Measurements from ENCODE around the gene SLC39A3. TPM values are rescaled to one million over a fixed set of nuclear protein-coding genes. Genes with fewer than 3 reads are reported as not detected.

The SLC39A3 gene
- total RNA-seq, 1 experiment from 2014 or later: 39.1 TPM

DNA sequence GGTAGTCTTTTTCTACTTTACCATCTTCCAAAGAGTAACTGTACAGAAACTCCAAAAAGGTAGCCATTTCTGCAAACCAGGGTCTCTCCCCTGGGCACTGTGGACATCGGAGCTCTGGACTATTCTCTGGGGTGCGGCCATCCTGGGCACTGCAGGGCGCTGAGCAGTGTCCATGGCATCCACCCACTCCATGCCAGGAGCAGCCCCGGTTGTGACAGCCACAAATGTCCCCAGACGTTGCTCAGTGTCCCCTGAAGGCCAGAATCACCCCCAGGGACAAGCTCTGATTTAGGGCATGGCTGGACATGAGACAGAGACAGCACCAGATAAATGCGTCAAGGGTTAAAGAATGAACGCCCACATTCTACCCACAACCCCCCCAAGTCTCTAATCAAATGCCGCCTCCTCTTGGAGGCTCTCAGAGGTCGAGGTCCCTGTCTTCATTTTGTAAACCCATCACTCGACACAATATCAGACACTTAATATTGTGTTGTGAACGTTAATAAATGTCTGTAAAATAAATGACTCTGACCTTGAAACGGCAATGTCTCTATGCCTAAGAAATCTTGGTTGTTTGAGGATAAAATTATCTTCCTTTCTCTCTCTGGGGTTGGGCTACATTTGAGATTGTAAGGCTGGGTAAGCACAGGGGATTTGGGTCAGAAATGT, 46.2 kb downstream of the SLC39A3 start:
- ATAC-seq: no peak
- H3K79me2 ChIP-seq (ENCODE audit: insufficient read depth, low read length): no peaks in the 10 kb centered on the region
- H3K4me3 ChIP-seq (replicated peaks in 1 of 2; ENCODE audit: low read depth in 1 of 2, low read length in 2 of 2): no peak overlapping the region
- H3K36me3 ChIP-seq (ENCODE audit: control insufficient read depth in 1 of 2, insufficient read depth in 2 of 2, low read length in 2 of 2): no peaks in the 10 kb centered on the region
- H3K4me1 ChIP-seq (ENCODE audit: control insufficient read depth in 1 of 2, insufficient read depth in 2 of 2, low read length in 2 of 2): no peaks in the 10 kb centered on the region
- no peak overlapping the region for H3K27ac ChIP-seq (ENCODE audit: low read depth, low read length)
- H2AFZ ChIP-seq (ENCODE audit: low read depth, low read length, poor library complexity, severe bottlenecking): no peak overlapping the region
- no peaks in the 10 kb centered on the region for H4K20me1 ChIP-seq (ENCODE audit: insufficient read depth)
- no peak overlapping the region for H3K4me2 ChIP-seq (ENCODE audit: low read length)
- ChIA-PET CTCF (interaction anchor here (0.6 kb wide), 1 partner anchor 29 kb away, joined by 3 read pairs; no protein-coding TSS in a partner anchor), POLR2A (no interaction called here), RAD21 (ENCODE audit: low non-redundant PET in 1 of 2, low total read pairs in 2 of 2, uncharacterized antibody in 2 of 2, unreplicated experiment in 2 of 2) (no interaction called here)
- H3K9ac ChIP-seq (ENCODE audit: low read length): no peak overlapping the region
- no peaks in the 10 kb centered on the region for H3K9me2 ChIP-seq (ENCODE audit: insufficient read depth)
- no peak for DNase-seq (ENCODE audit: low read depth, low spot score)
- no TSS peak for BruUV-seq (replicated peaks)
- intact Hi-C loops (cut with micrococcal nuclease): no loop called here
- H3K27me3 ChIP-seq (ENCODE audit: insufficient read depth, low read length): no peaks in the 10 kb centered on the region
- no peaks in the 10 kb centered on the region for H3K9me3 ChIP-seq (ENCODE audit: control insufficient read depth in 1 of 2, insufficient read depth in 1 of 2, low read depth in 1 of 2, low read length in 2 of 2)
- no peak for TF ChIP-seq ELF1 (IDR thresholded peaks at IDR 0.05; ENCODE audit: borderline replicate concordance, low read depth)
- TF ChIP-seq FOSL1 (IDR thresholded peaks at IDR 0.05; ENCODE audit: low read depth): no peak
- TF ChIP-seq SRF (IDR thresholded peaks at IDR 0.05; ENCODE audit: low read depth): no peak
- TF ChIP-seq ZFX (IDR thresholded peaks at IDR 0.05): no peak
- no peak for TF ChIP-seq YY1 (IDR thresholded peaks at IDR 0.05; ENCODE audit: extremely low read depth, insufficient replicate concordance, low read depth, low read length)
- TF ChIP-seq, protein P1, sequence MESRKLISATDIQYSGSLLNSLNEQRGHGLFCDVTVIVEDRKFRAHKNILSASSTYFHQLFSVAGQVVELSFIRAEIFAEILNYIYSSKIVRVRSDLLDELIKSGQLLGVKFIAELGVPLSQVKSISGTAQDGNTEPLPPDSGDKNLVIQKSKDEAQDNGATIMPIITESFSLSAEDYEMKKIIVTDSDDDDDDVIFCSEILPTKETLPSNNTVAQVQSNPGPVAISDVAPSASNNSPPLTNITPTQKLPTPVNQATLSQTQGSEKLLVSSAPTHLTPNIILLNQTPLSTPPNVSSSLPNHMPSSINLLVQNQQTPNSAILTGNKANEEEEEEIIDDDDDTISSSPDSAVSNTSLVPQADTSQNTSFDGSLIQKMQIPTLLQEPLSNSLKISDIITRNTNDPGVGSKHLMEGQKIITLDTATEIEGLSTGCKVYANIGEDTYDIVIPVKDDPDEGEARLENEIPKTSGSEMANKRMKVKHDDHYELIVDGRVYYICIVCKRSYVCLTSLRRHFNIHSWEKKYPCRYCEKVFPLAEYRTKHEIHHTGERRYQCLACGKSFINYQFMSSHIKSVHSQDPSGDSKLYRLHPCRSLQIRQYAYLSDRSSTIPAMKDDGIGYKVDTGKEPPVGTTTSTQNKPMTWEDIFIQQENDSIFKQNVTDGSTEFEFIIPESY (IDR thresholded peaks at IDR 0.05; ENCODE audit: extremely low read depth, insufficient replicate concordance, low read length): no peak
- TF ChIP-seq, protein P2, sequence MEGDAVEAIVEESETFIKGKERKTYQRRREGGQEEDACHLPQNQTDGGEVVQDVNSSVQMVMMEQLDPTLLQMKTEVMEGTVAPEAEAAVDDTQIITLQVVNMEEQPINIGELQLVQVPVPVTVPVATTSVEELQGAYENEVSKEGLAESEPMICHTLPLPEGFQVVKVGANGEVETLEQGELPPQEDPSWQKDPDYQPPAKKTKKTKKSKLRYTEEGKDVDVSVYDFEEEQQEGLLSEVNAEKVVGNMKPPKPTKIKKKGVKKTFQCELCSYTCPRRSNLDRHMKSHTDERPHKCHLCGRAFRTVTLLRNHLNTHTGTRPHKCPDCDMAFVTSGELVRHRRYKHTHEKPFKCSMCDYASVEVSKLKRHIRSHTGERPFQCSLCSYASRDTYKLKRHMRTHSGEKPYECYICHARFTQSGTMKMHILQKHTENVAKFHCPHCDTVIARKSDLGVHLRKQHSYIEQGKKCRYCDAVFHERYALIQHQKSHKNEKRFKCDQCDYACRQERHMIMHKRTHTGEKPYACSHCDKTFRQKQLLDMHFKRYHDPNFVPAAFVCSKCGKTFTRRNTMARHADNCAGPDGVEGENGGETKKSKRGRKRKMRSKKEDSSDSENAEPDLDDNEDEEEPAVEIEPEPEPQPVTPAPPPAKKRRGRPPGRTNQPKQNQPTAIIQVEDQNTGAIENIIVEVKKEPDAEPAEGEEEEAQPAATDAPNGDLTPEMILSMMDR (IDR thresholded peaks at IDR 0.05 in 2 of 3, conservative IDR thresholded peaks at IDR 0.05 in 1 of 3; ENCODE audit: borderline replicate concordance in 1 of 3, insufficient read depth in 1 of 3, low read depth in 2 of 3, low read length in 2 of 3): no peak
- TF ChIP-seq, protein P3, sequence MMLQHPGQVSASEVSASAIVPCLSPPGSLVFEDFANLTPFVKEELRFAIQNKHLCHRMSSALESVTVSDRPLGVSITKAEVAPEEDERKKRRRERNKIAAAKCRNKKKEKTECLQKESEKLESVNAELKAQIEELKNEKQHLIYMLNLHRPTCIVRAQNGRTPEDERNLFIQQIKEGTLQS (IDR thresholded peaks at IDR 0.05): no peak
- TF ChIP-seq CBX3 (IDR thresholded peaks at IDR 0.05; ENCODE audit: low read depth): no peak
- no peak for TF ChIP-seq RAD21 (IDR thresholded peaks at IDR 0.05; ENCODE audit: low read depth)
- TF ChIP-seq EZH2 (IDR thresholded peaks at IDR 0.05): no peak

All from HCT116 (cell line).